Measurements from ENCODE around the gene MAML1.
A peak's percentile ranks its signal among the peaks of the same experiment; 100 is the strongest.

The MAML1 gene

GRCh38 chr5:179764056-179764455, 31.4 kb downstream of the MAML1 start:
- TF ChIP-seq CTCF (IDR thresholded peaks at IDR 0.05; ENCODE audit: low read depth, low read length): no peak

GRCh38 chr5:179765400-179765799, 32.8 kb downstream of the MAML1 start:
- H3K4me3 ChIP-seq (ENCODE audit: low read depth, low read length): no peak overlapping the region

More at GRCh38 chr5:179764056-179764455, 31.4 kb downstream of the MAML1 start:
- no peak overlapping the region for H3K4me3 ChIP-seq (ENCODE audit: low read depth, low read length)

GRCh38 chr5:179766021-179766725, 33.6 kb downstream of the MAML1 start:
- no peak for TF ChIP-seq CTCF (IDR thresholded peaks at IDR 0.05; ENCODE audit: low read depth, low read length)
- H3K4me3 ChIP-seq (ENCODE audit: low read depth, low read length): 0 out of 2 replicates have a peak overlapping the region, but pooled peaks have one; percentile 6

More at GRCh38 chr5:179765400-179765799, 32.8 kb downstream of the MAML1 start:
- TF ChIP-seq CTCF (IDR thresholded peaks at IDR 0.05; ENCODE audit: low read depth, low read length): no peak

GRCh38 chr5:179766726-179767455, 34.3 kb downstream of the MAML1 start:
- TF ChIP-seq CTCF (IDR thresholded peaks at IDR 0.05; ENCODE audit: low read depth, low read length): no peak
- 0 out of 2 replicates have a peak overlapping the region, but pooled peaks have one; percentile 6 for H3K4me3 ChIP-seq (ENCODE audit: low read depth, low read length)

- TF ChIP-seq CTCF (IDR thresholded peaks at IDR 0.05; ENCODE audit: low read depth, low read length): no peak
- H3K4me3 ChIP-seq (ENCODE audit: low read depth, low read length): no peak overlapping the region
These were observed 35.0 kb downstream of the MAML1 start for GRCh38 chr5:179767496-179768100.

- no peak overlapping the region for H3K4me3 ChIP-seq (ENCODE audit: low read depth, low read length)
- no peak for TF ChIP-seq CTCF (IDR thresholded peaks at IDR 0.05; ENCODE audit: low read depth, low read length)
These were observed 35.9 kb downstream of the MAML1 start for GRCh38 chr5:179768326-179769085.
